GM21447 (cell line): Measurements from ENCODE around the gene CASKIN2.

ENCODE experiments used
- ATAC-seq: cut with Tn5 transposase; IDR thresholded peaks from one replicate; pipeline ENCODE4 v1.9.1; 2021; ENCODE audit not compliant: unreplicated experiment

Gene CASKIN2

GRCh38 chr17:75507733-75508719, 7.3 kb downstream of the CASKIN2 start:
- ATAC-seq, result no peak

- no peak for ATAC-seq
Observed at GRCh38 chr17:75506888-75507287, 8.4 kb downstream of the CASKIN2 start.

- ATAC-seq, result no peak
Observed at GRCh38 chr17:75506134-75506533, 9.2 kb downstream of the CASKIN2 start.

- no peak for ATAC-seq
Observed at GRCh38 chr17:75505640-75506039, 9.7 kb downstream of the CASKIN2 start.

- ATAC-seq, result no peak
Observed at GRCh38 chr17:75505152-75505409, 10.3 kb downstream of the CASKIN2 start.

GRCh38 chr17:75504347-75505151, 10.8 kb downstream of the CASKIN2 start:
- ATAC-seq, result no peak

GRCh38 chr17:75503976-75504346, 11.4 kb downstream of the CASKIN2 start:
- no peak for ATAC-seq

- ATAC-seq, result no peak
Observed at GRCh38 chr17:75503337-75503950, 11.9 kb downstream of the CASKIN2 start.

GRCh38 chr17:75502721-75503329, 12.5 kb downstream of the CASKIN2 start:
- ATAC-seq, result no peak

GRCh38 chr17:75502072-75502720, 13.1 kb downstream of the CASKIN2 start:
- ATAC-seq, result no peak

GRCh38 chr17:75501378-75502071, 13.8 kb downstream of the CASKIN2 start:
- ATAC-seq, result no peak

GRCh38 chr17:75500419-75501216, 14.7 kb downstream of the CASKIN2 start:
- no peak for ATAC-seq

- no peak for ATAC-seq
Observed at GRCh38 chr17:75499313-75500022, 15.9 kb downstream of the CASKIN2 start.

GRCh38 chr17:75498726-75499213, 16.6 kb downstream of the CASKIN2 start:
- ATAC-seq, result no peak

GRCh38 chr17:75498039-75498725, 17.2 kb downstream of the CASKIN2 start:
- ATAC-seq, result no peak

GRCh38 chr17:75496005-75496404, 19.3 kb downstream of the CASKIN2 start:
- no peak for ATAC-seq

GRCh38 chr17:75494326-75494877, 20.9 kb downstream of the CASKIN2 start:
- no peak for ATAC-seq
